Measurements from ENCODE around the gene HSPH1.
"Not testable (repeated sequence)": the region's sequence is repeated elsewhere in the genome, so short reads cannot be mapped to it uniquely, and the experiment has no call there.

HSPH1 gene

GRCh38 chr13:31124204-31124603, 37.5 kb downstream of the HSPH1 start:
- DNase-seq = no peak

DNA sequence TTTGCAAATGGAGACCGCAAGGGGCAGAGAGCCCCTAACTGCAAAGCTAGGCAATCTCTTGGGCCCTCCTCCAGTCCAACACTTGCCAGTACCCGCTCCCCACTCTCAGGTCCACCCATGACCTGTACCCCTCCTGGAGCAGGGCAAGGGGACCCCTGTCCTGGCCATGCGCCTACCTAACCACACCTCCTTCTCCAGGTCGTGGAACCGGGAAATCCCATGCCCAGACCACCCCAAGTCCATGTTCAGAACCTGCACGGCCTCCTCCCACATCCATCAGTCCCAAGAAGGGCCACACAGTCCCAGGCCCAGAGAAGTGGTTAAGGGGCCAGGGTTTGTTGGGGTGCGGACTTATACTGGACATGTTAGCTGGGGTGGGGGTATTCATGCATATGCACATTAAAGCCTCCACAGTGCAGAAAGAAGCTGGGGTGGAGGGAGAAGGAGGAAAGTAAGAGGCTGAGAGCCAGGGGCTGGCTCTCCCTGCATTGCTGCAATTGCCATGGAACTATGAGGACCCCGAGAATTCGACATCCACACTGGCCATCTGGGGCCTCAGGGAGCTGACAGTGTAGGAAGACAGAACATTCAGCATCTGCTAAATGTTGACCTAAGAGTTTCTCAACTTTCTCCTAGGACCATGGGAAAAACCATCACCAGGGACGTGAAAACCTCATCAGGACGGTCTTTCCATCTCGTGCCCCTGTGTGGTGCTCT, 39.0 kb downstream of the HSPH1 start:
- DNase-seq = no peak

DNA sequence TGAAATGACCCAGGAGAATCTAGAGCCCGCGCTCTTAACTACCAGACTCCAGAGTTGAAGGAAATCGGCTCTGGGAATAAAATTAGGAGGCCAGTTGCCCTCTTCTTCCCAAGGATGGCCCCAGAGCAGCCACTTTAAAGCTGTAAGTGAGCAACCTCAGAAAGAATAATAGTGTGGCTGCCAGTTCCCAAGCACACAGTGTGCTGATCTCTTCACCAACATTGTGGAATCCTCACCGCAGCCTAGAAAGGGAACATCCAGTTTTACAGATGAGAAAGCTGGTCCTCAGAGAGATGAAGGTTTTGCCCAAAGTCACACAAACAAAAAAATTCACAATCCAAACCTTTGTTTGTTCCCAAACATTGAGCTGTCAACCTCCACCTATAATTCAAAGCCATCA, 39.6 kb downstream of the HSPH1 start:
- no peak for DNase-seq

DNA sequence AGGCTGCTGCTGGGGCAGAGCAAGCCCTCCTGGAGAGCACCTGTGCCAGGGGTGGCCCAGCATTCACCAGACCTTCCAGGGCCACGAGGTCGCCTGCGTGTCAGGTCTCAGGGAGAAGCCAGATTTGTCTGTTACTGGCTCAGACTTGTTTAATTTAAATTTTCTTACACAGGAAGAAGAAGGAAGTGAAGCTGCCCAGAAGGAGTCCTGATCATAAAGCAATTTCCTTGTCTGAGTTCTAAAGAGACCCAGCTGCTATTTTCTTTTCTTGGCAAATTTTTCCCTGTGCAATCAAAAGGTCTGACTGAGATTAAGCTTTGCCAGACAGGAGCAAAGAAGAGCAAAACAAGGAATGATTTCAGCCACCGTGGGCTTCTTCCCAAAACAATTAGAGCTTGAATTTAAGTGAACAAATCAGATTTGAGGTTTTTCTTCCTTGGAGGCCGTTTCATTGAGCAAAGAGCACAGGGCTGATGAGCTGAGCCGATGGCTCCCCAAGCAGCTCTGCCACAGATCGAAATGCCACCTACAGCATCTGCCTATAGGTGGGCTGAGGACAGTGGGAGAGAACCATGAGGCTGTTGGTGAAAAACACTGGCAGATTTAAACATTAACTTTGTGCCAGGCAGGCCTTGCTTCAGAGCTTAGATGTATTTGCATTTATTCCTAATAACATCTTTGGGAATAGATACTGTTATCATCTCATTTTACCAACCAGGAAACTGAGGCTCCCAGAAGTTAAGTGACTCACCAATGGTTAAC, 40.1 kb downstream of the HSPH1 start:
- no peak for DNase-seq

GRCh38 chr13:31119966-31120700, 41.6 kb downstream of the HSPH1 start:
- DNase-seq = no peak

GRCh38 chr13:31119526-31119925, 42.2 kb downstream of the HSPH1 start:
- no peak for DNase-seq

GRCh38 chr13:31116224-31116623, 45.5 kb downstream of the HSPH1 start:
- DNase-seq = no peak

GRCh38 chr13:31115616-31116015, 46.1 kb downstream of the HSPH1 start:
- DNase-seq = no peak

- DNase-seq = no peak
Measured at GRCh38 chr13:31114641-31115040, 47.1 kb downstream of the HSPH1 start.

DNA sequence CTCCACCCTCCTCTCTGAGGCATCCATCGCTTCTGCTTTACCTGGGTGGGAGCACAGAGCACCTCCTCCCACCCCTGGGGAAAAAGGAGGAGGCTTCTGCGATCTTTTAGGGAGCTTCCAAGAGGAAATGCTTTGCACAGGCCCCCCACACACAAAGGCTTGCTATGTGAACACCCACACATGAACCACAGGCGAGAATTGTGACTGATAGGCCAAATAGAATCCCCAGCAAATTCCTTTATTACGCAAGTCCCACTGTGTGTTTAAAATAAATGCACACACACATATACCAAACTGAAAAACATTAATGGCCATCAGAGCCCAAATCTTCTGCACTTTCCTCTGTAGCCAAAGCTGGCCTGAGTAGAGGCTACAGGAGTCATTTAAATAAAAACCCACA, 50.6 kb downstream of the HSPH1 start:
- peak; percentile 37 for DNase-seq

DNA sequence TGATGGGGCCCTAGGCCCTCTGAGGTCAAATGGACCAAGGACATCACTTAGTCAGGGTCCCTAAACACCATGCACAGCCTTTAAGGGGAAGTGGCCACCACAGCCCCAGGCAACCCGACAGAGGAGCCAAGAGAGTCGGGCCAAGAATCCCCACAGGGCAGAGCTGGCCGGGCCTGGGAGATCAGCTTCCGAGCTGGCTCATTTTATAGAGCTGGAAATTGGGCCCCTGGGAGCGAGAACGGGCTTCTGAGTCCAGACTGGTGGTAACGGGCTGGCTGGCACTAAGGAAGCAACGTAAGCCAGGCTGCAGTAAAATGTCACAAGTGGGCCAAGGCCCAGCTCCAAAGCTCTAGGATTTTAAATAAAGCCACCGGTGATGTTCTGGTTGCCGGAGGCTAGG, 51.1 kb downstream of the HSPH1 start:
- no peak for DNase-seq

DNA sequence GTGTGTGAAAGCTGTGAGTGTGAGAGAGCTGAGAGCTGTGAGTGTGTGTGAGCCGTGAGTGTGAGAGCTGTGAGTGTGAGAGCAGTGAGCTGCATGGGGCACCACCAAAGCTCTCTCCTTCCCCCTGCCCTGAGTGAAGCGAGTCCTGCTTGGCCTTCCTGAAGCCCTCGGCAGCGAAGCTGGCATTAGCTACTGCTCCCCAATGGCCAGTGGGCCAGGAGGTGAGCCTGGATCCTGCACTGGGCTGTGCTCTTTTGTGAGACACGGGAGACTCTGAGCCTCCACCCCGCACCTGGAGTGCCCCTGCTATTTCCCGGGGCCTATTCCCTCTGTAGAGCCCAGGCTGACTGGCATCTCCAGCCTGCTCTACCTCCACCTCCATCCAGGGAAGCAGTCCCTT, 51.5 kb downstream of the HSPH1 start:
- DNase-seq = no peak

GRCh38 chr13:31107109-31107508, 54.6 kb downstream of the HSPH1 start:
- DNase-seq = no peak

GRCh38 chr13:31105856-31106255, 55.8 kb downstream of the HSPH1 start:
- no peak for DNase-seq

DNA sequence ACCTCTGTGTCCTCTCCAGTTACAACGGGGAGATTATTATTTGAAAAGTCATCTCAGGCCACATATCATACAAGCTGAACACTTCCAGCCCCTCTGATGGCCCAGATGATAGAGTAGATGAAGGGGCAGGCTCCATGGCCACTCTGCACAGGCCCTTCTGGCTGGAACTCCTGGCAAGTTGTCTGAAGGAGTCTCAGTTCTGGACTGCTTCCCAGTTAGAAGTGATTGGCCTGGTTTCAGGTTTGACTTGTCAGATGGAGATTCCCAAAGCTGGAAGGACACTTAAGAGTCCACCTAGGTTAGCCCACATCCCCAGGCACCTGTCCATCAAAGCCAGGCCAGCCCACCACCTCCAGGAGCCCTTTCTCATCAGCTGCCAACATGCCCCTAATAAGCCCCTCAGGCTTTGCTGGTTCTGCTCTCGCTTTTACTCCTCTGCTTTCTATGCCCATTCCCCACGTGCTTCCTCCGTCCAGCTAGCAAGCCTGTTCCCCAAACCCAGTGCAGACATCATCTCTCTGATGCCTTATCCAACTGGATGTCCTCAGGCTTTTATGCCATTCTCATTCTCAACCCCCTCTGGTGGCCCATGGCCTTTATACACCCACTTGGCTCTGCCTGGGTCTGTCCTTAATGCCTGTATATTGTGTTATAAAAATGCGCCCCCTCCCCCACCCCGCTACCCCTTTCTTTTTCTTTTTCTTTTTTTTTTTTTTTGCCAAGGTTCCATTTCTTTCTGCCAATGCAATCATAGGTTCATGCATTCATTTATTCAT, 56.5 kb downstream of the HSPH1 start:
- DNase-seq = no peak

DNA sequence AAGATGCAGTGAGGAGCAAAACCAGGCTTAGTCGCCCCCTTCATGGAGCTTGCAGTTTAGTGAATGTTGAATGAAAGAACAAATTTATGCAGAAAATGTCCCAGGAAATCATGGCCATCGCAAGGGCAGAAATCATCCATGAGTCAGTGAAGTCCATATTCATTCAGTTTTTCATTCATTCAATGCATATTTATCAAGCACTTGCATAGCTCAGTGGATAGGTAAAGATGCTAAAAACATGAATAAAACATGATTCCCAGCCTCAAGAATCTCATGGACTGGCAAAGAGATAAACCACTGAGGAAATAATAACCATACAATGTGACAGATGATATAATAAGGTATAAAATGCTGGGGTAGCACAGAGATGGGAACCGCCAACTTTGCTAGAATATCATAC, 58.8 kb downstream of the HSPH1 start:
- DNase-seq = no peak

GRCh38 chr13:31101472-31102170, 60.1 kb downstream of the HSPH1 start:
- DNase-seq = peak; percentile 68

- DNase-seq = no peak
Measured at GRCh38 chr13:31100721-31101120, 61.0 kb downstream of the HSPH1 start.

GRCh38 chr13:31097911-31098434, 63.7 kb downstream of the HSPH1 start:
- not testable (repeated sequence) for DNase-seq

DNA sequence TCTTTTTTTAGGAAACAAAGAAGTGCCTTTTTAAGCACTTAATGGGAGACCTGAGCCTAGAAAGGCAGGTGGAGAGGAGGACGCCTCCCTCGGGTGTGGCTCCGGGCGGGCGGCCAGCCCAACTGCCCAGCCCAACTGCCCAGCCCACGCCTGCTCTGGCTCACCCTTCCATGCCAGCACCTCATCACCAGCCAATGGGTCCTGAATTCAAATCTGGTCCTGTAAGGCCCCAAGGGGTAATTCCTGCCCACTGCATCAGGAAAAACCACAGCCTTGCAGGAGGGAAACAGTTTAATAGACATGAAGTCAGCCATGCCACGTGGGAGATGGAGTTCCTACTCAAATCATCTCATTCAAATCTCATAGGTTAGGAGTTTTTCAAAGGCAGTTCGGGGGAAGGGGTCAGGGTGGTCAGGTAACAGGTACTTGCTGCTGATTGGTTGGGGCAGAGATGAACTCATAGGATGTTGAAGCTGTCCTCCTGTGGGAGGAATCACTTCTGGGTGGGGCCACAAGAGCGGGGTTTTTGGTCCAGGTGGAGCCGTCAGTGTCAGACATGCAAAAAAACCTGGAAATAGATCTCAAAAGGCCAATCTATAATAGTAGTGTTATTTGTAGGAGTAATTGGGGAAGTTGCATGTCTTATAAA, 64.9 kb downstream of the HSPH1 start:
- no peak for DNase-seq

GRCh38 chr13:31094331-31095015, 67.2 kb downstream of the HSPH1 start:
- no peak for DNase-seq
